CD4-positive, alpha-beta T cell treated with Interleukin-6 for 4 hours (primary cell): ENCODE results near the gene KTN1.

Source experiments
- DNase-seq: peaks from one replicate; pipeline ENCODE4 v3.0.0-alpha.2; 2020; ENCODE audit warnings: mixed read lengths

KTN1 gene

DNA sequence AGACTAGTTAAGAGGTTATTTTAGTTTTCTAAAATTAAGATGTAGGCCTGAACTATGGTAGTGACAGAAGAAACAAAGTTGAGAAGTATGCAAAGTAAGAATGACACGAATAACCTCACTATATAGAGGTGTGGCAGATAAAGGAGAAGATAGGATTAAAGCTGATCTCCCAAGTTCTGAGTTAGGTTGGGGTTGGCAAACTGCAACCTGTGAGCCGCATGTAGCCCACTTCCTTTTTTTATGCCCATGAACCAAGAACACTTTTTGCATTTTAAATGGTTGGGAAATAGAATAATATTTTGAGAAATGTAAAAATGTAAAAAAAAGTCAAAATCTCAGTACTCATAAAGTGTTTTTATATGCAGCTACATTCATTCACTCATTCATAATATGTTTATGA, 34.3 kb downstream of the KTN1 start:
- DNase-seq: no peak

GRCh38 chr14:55620277-55620676, 40.3 kb downstream of the KTN1 start:
- no peak for DNase-seq

GRCh38 chr14:55620981-55621380, 41.0 kb downstream of the KTN1 start:
- DNase-seq: no peak

- no peak for DNase-seq
Observed at GRCh38 chr14:55621391-55621790, 41.4 kb downstream of the KTN1 start.

DNA sequence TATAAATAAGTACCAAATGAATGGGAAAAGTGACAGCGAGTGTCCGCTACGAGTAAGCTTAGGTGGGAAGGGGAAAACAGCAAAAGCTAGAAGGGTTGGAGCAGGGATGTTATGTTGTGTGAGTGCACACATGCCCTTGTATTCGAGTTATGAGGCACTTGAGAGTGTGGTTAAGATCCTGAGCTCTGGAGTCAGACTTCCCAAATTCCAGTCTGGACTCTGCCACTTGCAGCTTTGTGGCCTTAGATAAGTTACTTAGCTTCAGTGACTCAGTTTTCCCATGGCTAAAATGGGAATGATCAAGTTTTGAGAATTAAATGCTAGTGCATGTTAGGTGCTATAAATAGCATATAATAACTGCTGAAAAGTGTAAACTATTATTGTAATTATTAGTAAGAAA, 44.9 kb downstream of the KTN1 start:
- no peak for DNase-seq

- DNase-seq: no peak
Observed at GRCh38 chr14:55625481-55625880, 45.5 kb downstream of the KTN1 start.

DNA sequence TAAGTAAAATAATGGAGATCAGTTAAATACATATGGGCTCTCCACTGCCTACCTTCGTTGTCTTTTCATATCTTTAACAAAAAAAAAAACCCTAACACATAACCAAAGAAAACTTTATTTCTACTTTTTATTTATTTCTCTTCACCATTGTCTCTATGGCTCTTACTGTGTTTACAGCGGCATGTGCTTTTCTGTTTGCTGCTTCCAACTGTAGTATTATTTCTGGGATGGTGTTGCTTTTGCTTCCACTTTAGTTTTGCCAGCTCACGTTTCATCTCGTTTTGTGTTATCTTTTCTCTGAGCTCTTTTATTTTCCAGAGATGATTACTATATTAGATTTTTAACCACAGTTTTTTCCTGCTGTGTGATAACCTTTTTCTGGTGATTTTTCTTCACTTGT, 46.1 kb downstream of the KTN1 start:
- no peak for DNase-seq

DNA sequence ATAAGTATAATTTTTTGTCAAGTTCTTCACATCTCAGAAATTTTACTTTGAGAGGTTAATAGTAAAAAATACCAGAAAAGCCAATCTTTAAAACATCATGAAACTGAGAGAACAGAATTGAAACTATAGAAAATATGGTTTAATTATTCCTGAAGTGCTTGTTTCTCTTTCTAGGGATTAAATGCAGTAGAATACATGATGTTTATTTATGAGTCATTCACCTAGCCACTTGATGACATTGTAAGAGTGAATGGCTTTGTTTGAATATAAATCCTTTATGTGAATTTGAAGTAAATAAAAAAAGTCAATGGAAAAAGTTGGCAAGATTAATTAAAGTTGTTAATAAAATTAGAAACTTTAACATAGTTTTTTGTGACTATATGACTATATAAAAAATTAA, 48.4 kb downstream of the KTN1 start:
- DNase-seq: no peak

- DNase-seq: no peak
Observed at GRCh38 chr14:55638665-55639064, 58.7 kb downstream of the KTN1 start.

GRCh38 chr14:55641290-55641689, 61.3 kb downstream of the KTN1 start:
- DNase-seq: no peak

- no peak for DNase-seq
Observed at GRCh38 chr14:55641954-55642353, 61.9 kb downstream of the KTN1 start.

GRCh38 chr14:55645145-55645544, 65.1 kb downstream of the KTN1 start:
- no peak for DNase-seq

- no peak for DNase-seq
Observed at GRCh38 chr14:55645845-55646832, 66.1 kb downstream of the KTN1 start.

DNA sequence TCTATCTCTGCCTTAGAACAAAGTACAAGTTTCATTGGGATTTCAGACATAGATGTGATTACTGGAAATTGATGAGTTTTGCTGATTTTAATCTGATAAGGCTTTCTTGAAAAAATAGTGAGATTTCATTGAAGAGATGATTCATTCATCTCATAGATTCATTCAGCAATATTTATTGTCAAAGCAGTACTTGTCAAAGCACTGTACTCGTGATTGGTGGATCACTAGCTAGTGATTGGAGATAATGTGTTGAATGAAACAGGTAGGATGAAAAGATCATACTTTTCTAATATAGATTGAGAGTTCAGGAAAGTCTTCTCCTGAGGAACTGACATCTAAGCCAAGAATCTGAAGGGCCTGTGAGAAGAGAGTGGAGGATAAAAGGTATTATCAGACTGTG, 71.0 kb downstream of the KTN1 start:
- no peak for DNase-seq

- no peak for DNase-seq
Observed at GRCh38 chr14:55654243-55654642, 74.2 kb downstream of the KTN1 start.

DNA sequence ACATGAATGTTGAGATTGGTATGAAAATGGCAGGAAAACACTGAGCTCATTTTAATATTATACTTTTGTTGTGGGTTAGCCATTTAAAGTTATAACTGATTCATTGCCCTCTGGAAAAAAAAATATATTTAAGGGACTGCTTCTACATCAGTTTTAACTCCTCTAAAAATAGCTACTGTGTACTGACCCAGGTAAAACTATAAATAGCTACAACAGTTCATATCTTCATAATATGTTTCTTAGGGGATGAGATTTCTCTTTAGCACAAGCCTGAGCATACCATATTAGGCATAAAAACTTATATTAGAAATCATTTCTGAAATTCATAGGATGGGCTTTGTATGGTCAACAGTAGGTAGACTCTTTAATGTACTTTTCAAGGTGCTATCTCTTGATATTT, 81.0 kb downstream of the KTN1 start:
- DNase-seq: no peak

GRCh38 chr14:55662752-55663151, 82.7 kb downstream of the KTN1 start:
- no peak for DNase-seq

GRCh38 chr14:55665067-55665675, 85.2 kb downstream of the KTN1 start:
- no peak for DNase-seq

- no peak for DNase-seq
Observed at GRCh38 chr14:55667801-55668200, 87.8 kb downstream of the KTN1 start.

GRCh38 chr14:55671641-55672040, 91.6 kb downstream of the KTN1 start:
- no peak for DNase-seq

GRCh38 chr14:55673048-55673447, 93.0 kb downstream of the KTN1 start:
- DNase-seq: no peak

DNA sequence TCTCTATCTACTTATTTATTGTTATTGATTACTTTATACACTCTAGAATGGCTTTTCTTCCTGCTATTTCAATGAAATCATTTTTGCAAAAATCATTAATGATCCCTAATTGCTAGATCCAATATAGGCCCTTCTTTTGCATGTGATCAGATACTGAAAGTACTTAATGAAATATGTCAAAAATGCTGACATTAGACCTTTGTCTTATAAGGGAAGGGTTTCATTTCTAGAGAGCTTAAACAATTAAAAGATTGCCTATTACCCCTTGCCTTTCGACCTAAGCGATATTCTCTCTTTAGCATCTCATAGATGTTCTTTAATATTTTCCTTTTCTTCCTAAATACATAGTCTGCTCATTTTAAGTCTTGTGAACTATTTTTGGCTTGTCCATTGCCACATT, 101.1 kb downstream of the KTN1 start:
- DNase-seq: no peak

GRCh38 chr14:55684956-55685584, 105.1 kb downstream of the KTN1 start:
- no peak for DNase-seq

DNA sequence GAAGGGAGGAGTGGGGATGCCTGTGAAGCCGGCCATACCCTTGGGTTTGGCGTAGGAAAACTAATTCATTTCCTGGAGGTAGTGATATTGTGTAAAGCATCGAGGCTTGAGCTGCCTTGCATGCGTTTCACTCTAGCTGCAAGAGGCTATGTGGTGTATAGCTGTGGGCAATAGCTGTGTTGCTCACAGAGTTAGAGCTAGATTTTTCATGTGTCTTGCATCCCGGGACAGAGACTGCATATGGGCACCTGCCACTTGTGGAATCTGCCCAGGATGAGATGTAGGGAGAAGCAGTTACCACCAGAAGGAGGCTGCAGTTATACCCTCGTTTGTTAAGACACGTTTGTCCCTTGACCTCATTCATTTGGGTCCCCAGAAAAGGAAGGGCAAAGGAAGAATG, 106.7 kb downstream of the KTN1 start:
- no peak for DNase-seq
